ENCODE results near the gene CALD1.

Gene CALD1

DNA sequence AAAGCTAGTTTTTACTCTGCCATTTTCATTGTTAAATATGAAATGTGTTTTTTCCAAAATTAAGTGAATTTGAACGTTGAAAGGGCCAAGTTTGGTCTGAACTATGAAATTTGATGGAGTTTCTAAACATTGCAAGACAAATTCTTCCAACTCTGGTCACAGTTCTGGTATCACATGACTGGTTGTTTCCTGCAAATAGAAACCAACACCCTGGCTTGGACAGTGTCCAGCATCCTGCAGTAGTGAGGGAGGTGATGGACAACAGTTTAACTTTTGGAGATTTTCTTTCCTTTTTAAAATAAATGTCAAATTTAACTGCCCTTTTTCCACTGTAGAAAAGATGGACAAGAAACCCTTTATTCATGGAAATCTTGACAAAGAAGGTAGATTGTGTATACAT is 152.1 kb downstream of the CALD1 start:
- H3K4me1 ChIP-seq (ENCODE audit: control extremely low read depth in 1 of 4, control insufficient read depth in 4 of 4, insufficient read depth in 4 of 4, low read length in 3 of 4): no peaks in the 10 kb centered on the region
- POLR2A ChIA-PET: no interaction called here
- no peaks in the 10 kb centered on the region for H3K36me3 ChIP-seq (ENCODE audit: control insufficient read depth in 4 of 4, insufficient read depth in 4 of 4, low read length in 3 of 4)
- no peak overlapping the region for H3K27ac ChIP-seq (ENCODE audit: insufficient read depth in 1 of 2, low read depth in 1 of 2, low read length in 2 of 2, poor library complexity in 1 of 2, severe bottlenecking in 2 of 2)
- no peaks in the 10 kb centered on the region for H3K27me3 ChIP-seq (replicated peaks in 2 of 5; ENCODE audit: control insufficient read depth in 4 of 5, insufficient read depth in 5 of 5, low read length in 4 of 5)
- CTCF ChIA-PET: no interaction called here
- no peak for DNase-seq
- WGBS (ENCODE audit: insufficient coverage): 100% methylated on average over 1 of the region's 1 CpG
- H3K9me3 ChIP-seq (ENCODE audit: control extremely low read depth in 1 of 5, control insufficient read depth in 4 of 5, insufficient read depth in 2 of 5, low read depth in 1 of 5, low read length in 4 of 5): peaks cover 0 to 4% (median 0%) of the 10 kb centered on the region in 5 experiments
- no peak overlapping the region for H3K4me3 ChIP-seq (ENCODE audit: control insufficient read depth in 1 of 7, extremely low read depth in 1 of 7, insufficient read depth in 4 of 7, low read depth in 2 of 7, low read length in 6 of 7)

- peak in 2 of 3 donors; percentile 37 to 41 for DNase-seq
- Histone ChIP-seq H3K9me3 (ENCODE audit: control extremely low read depth in 1 of 5, control insufficient read depth in 4 of 5, insufficient read depth in 2 of 5, low read depth in 1 of 5, low read length in 4 of 5) (peaks cover 0 to 4% (median 0%) of the 10 kb centered on the region in 5 experiments), H3K4me1 (ENCODE audit: control extremely low read depth in 1 of 4, control insufficient read depth in 4 of 4, insufficient read depth in 4 of 4, low read length in 3 of 4) (no peaks in the 10 kb centered on the region), H3K27ac (ENCODE audit: insufficient read depth in 1 of 2, low read depth in 1 of 2, low read length in 2 of 2, poor library complexity in 1 of 2, severe bottlenecking in 2 of 2) (no peak overlapping the region), H3K27me3 (replicated peaks in 2 of 5; ENCODE audit: control insufficient read depth in 4 of 5, insufficient read depth in 5 of 5, low read length in 4 of 5) (no peaks in the 10 kb centered on the region), H3K36me3 (ENCODE audit: control insufficient read depth in 4 of 4, insufficient read depth in 4 of 4, low read length in 3 of 4) (no peaks in the 10 kb centered on the region), H3K4me3 (ENCODE audit: control insufficient read depth in 1 of 7, extremely low read depth in 1 of 7, insufficient read depth in 4 of 7, low read depth in 2 of 7, low read length in 6 of 7) (peak overlapping the region in 1 of 7 experiments; percentile 29)
- ChIA-PET POLR2A (no interaction called here), CTCF (no interaction called here)
- 79% methylated on average over 15 of the region's 17 CpGs for WGBS (ENCODE audit: insufficient coverage)
These were observed 153.4 kb downstream of the CALD1 start for GRCh38 chr7:134932707-134933370.

DNA sequence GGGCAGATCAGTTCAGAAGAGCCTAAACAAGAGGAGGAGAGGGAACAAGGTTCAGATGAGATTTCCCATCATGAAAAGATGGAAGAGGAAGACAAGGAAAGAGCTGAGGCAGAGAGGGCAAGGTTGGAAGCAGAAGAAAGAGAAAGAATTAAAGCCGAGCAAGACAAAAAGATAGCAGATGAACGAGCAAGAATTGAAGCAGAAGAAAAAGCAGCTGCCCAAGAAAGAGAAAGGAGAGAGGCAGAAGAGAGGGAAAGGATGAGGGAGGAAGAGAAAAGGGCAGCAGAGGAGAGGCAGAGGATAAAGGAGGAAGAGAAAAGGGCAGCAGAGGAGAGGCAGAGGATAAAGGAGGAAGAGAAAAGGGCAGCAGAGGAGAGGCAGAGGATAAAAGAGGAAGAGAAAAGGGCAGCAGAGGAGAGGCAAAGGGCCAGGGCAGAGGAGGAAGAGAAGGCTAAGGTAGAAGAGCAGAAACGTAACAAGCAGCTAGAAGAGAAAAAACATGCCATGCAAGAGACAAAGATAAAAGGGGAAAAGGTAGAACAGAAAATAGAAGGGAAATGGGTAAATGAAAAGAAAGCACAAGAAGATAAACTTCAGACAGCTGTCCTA is 154.1 kb downstream of the CALD1 start:
- CTCF ChIA-PET: no interaction called here
- peak overlapping the region in 1 of 7 experiments; percentile 29 for H3K4me3 ChIP-seq (ENCODE audit: control insufficient read depth in 1 of 7, extremely low read depth in 1 of 7, insufficient read depth in 4 of 7, low read depth in 2 of 7, low read length in 6 of 7)
- WGBS (ENCODE audit: insufficient coverage): 94% methylated on average over 3 of the region's 3 CpGs
- DNase-seq: no peak
- H3K27ac ChIP-seq (ENCODE audit: insufficient read depth in 1 of 2, low read depth in 1 of 2, low read length in 2 of 2, poor library complexity in 1 of 2, severe bottlenecking in 2 of 2): no peak overlapping the region
- H3K36me3 ChIP-seq (ENCODE audit: control insufficient read depth in 4 of 4, insufficient read depth in 4 of 4, low read length in 3 of 4): no peaks in the 10 kb centered on the region
- H3K9me3 ChIP-seq (ENCODE audit: control extremely low read depth in 1 of 5, control insufficient read depth in 4 of 5, insufficient read depth in 2 of 5, low read depth in 1 of 5, low read length in 4 of 5): peaks cover 0 to 4% (median 0%) of the 10 kb centered on the region in 5 experiments
- no peaks in the 10 kb centered on the region for H3K4me1 ChIP-seq (ENCODE audit: control extremely low read depth in 1 of 4, control insufficient read depth in 4 of 4, insufficient read depth in 4 of 4, low read length in 3 of 4)
- POLR2A ChIA-PET: no interaction called here
- H3K27me3 ChIP-seq (replicated peaks in 2 of 5; ENCODE audit: control insufficient read depth in 4 of 5, insufficient read depth in 5 of 5, low read length in 4 of 5): no peaks in the 10 kb centered on the region

DNA sequence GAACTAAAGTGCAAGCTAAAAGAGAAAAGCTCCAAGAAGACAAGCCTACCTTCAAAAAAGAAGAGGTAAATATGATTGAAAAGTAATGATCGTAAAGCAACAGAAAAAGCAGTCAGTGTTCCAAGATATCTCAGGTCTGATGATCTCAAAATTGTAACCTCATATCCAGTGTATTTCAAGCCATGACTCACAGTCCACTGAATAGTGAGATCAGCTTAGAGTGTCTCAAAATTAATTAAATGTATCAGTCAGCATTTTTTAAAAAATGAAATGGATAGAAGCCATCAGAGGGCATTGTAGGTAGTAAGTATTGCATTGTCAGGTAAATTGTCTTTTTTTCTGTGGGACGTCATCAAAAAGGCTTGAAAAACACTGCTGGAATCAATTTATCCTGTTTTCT is 156.3 kb downstream of the CALD1 start:
- ChIA-PET POLR2A (no interaction called here), CTCF (interaction anchor here (1.3 kb wide), 1 partner anchor 16 kb away, joined by 3 read pairs; no protein-coding TSS in a partner anchor)
- H3K4me3 ChIP-seq (ENCODE audit: control insufficient read depth in 1 of 7, extremely low read depth in 1 of 7, insufficient read depth in 4 of 7, low read depth in 2 of 7, low read length in 6 of 7): no peak overlapping the region
- H3K4me1 ChIP-seq (ENCODE audit: control extremely low read depth in 1 of 4, control insufficient read depth in 4 of 4, insufficient read depth in 4 of 4, low read length in 3 of 4): no peaks in the 10 kb centered on the region
- peaks cover 0 to 4% (median 0%) of the 10 kb centered on the region in 5 experiments for H3K9me3 ChIP-seq (ENCODE audit: control extremely low read depth in 1 of 5, control insufficient read depth in 4 of 5, insufficient read depth in 2 of 5, low read depth in 1 of 5, low read length in 4 of 5)
- H3K27me3 ChIP-seq (replicated peaks in 2 of 5; ENCODE audit: control insufficient read depth in 4 of 5, insufficient read depth in 5 of 5, low read length in 4 of 5): no peaks in the 10 kb centered on the region
- no peak for DNase-seq
- WGBS (ENCODE audit: insufficient coverage): no CpG with 5 or more reads among the region's 2 CpGs
- H3K27ac ChIP-seq (ENCODE audit: insufficient read depth in 1 of 2, low read depth in 1 of 2, low read length in 2 of 2, poor library complexity in 1 of 2, severe bottlenecking in 2 of 2): no peak overlapping the region
- no peaks in the 10 kb centered on the region for H3K36me3 ChIP-seq (ENCODE audit: control insufficient read depth in 4 of 4, insufficient read depth in 4 of 4, low read length in 3 of 4)

- ChIA-PET CTCF (interaction anchor here (0.6 to 1.2 kb wide), 2 partner anchors 247 to 1054 kb away, joined by 3 read pairs; no protein-coding TSS in a partner anchor), POLR2A (no interaction called here)
- WGBS (ENCODE audit: insufficient coverage): 86% methylated on average over 3 of the region's 3 CpGs
- no peaks in the 10 kb centered on the region for H3K36me3 ChIP-seq (ENCODE audit: control insufficient read depth in 4 of 4, insufficient read depth in 4 of 4, low read length in 3 of 4)
- no peaks in the 10 kb centered on the region for H3K4me1 ChIP-seq (ENCODE audit: control extremely low read depth in 1 of 4, control insufficient read depth in 4 of 4, insufficient read depth in 4 of 4, low read length in 3 of 4)
- peaks cover 0 to 2% (median 0%) of the 10 kb centered on the region in 5 experiments for H3K9me3 ChIP-seq (ENCODE audit: control extremely low read depth in 1 of 5, control insufficient read depth in 4 of 5, insufficient read depth in 2 of 5, low read depth in 1 of 5, low read length in 4 of 5)
- no peak for DNase-seq
- no peaks in the 10 kb centered on the region for H3K27me3 ChIP-seq (replicated peaks in 2 of 5; ENCODE audit: control insufficient read depth in 4 of 5, insufficient read depth in 5 of 5, low read length in 4 of 5)
- H3K27ac ChIP-seq (ENCODE audit: insufficient read depth in 1 of 2, low read depth in 1 of 2, low read length in 2 of 2, poor library complexity in 1 of 2, severe bottlenecking in 2 of 2): no peak overlapping the region
- no peak overlapping the region for H3K4me3 ChIP-seq (ENCODE audit: control insufficient read depth in 1 of 7, extremely low read depth in 1 of 7, insufficient read depth in 4 of 7, low read depth in 2 of 7, low read length in 6 of 7)
These were observed 157.6 kb downstream of the CALD1 start for GRCh38 chr7:134936893-134937510.

- Histone ChIP-seq H3K9me3 (ENCODE audit: control extremely low read depth in 1 of 5, control insufficient read depth in 4 of 5, insufficient read depth in 2 of 5, low read depth in 1 of 5, low read length in 4 of 5) (no peaks in the 10 kb centered on the region), H3K27ac (ENCODE audit: insufficient read depth in 1 of 2, low read depth in 1 of 2, low read length in 2 of 2, poor library complexity in 1 of 2, severe bottlenecking in 2 of 2) (no peak overlapping the region), H3K36me3 (ENCODE audit: control insufficient read depth in 4 of 4, insufficient read depth in 4 of 4, low read length in 3 of 4) (no peaks in the 10 kb centered on the region), H3K4me3 (ENCODE audit: control insufficient read depth in 1 of 7, extremely low read depth in 1 of 7, insufficient read depth in 4 of 7, low read depth in 2 of 7, low read length in 6 of 7) (no peak overlapping the region), H3K4me1 (ENCODE audit: control extremely low read depth in 1 of 4, control insufficient read depth in 4 of 4, insufficient read depth in 4 of 4, low read length in 3 of 4) (no peaks in the 10 kb centered on the region), H3K27me3 (replicated peaks in 2 of 5; ENCODE audit: control insufficient read depth in 4 of 5, insufficient read depth in 5 of 5, low read length in 4 of 5) (no peaks in the 10 kb centered on the region)
- WGBS (ENCODE audit: insufficient coverage): 100% methylated on average over 4 of the region's 4 CpGs
- CTCF ChIA-PET: interaction anchor here (1.2 to 1.5 kb wide), 2 partner anchors 15 to 248 kb away, joined by 3 read pairs; no protein-coding TSS in a partner anchor
- POLR2A ChIA-PET: no interaction called here
- DNase-seq: no peak
These were observed 158.7 kb downstream of the CALD1 start for GRCh38 chr7:134938141-134938540.

- Histone ChIP-seq H3K9me3 (ENCODE audit: control extremely low read depth in 1 of 5, control insufficient read depth in 4 of 5, insufficient read depth in 2 of 5, low read depth in 1 of 5, low read length in 4 of 5) (no peaks in the 10 kb centered on the region), H3K27me3 (replicated peaks in 2 of 5; ENCODE audit: control insufficient read depth in 4 of 5, insufficient read depth in 5 of 5, low read length in 4 of 5) (no peaks in the 10 kb centered on the region), H3K4me3 (ENCODE audit: control insufficient read depth in 1 of 7, extremely low read depth in 1 of 7, insufficient read depth in 4 of 7, low read depth in 2 of 7, low read length in 6 of 7) (no peak overlapping the region), H3K36me3 (ENCODE audit: control insufficient read depth in 4 of 4, insufficient read depth in 4 of 4, low read length in 3 of 4) (no peaks in the 10 kb centered on the region), H3K4me1 (ENCODE audit: control extremely low read depth in 1 of 4, control insufficient read depth in 4 of 4, insufficient read depth in 4 of 4, low read length in 3 of 4) (no peaks in the 10 kb centered on the region), H3K27ac (ENCODE audit: insufficient read depth in 1 of 2, low read depth in 1 of 2, low read length in 2 of 2, poor library complexity in 1 of 2, severe bottlenecking in 2 of 2) (no peak overlapping the region)
- ChIA-PET CTCF (interaction anchor here (1.5 kb wide), 1 partner anchor 14 kb away, joined by 3 read pairs; no protein-coding TSS in a partner anchor), POLR2A (no interaction called here)
- 100% methylated on average over 3 of the region's 4 CpGs for WGBS (ENCODE audit: insufficient coverage)
- no peak for DNase-seq
These were observed 159.7 kb downstream of the CALD1 start for GRCh38 chr7:134939136-134939535.
